HG03159 (cell line): Measurements from ENCODE around the gene ATP5PB.

Source experiments
- ATAC-seq: cut with Tn5 transposase; IDR thresholded peaks from one replicate; pipeline ENCODE4 v1.9.1; 2021; ENCODE audit warnings: mild to moderate bottlenecking, moderate library complexity; ENCODE audit not compliant: unreplicated experiment

The ATP5PB gene

GRCh38 chr1:111448918-111449702 lies at the start of gene ATP5PB, which contains the start of gene WDR77:
Gene ATP5PB, plus strand, starts transcription at chr1:111449464. Its CDS starts 78 bp downstream, at chr1:111449542.
Gene WDR77, minus strand, starts transcription at chr1:111449256. Its CDS starts 87 bp downstream, at chr1:111449169.
- ATAC-seq: peak; percentile 94

- no peak for ATAC-seq
Measured at GRCh38 chr1:111399792-111400610, 49.3 kb upstream of the ATP5PB start.

GRCh38 chr1:111402083-111402482 lies 47.2 kb upstream of the ATP5PB start:
- no peak for ATAC-seq

GRCh38 chr1:111404588-111404987 lies 44.7 kb upstream of the ATP5PB start:
- no peak for ATAC-seq

- peak; percentile 85 for ATAC-seq
Measured at GRCh38 chr1:111406321-111406768, 42.9 kb upstream of the ATP5PB start.

GRCh38 chr1:111407301-111407700 lies 42.0 kb upstream of the ATP5PB start:
- ATAC-seq: no peak

- ATAC-seq: no peak
Measured at GRCh38 chr1:111412839-111413238, 36.4 kb upstream of the ATP5PB start.

- ATAC-seq: no peak
Measured at GRCh38 chr1:111414756-111415155, 34.5 kb upstream of the ATP5PB start.

GRCh38 chr1:111415461-111415860 lies 33.8 kb upstream of the ATP5PB start:
- ATAC-seq: no peak

- ATAC-seq: no peak
Measured at GRCh38 chr1:111417755-111418154, 31.5 kb upstream of the ATP5PB start.

- no peak for ATAC-seq
Measured at GRCh38 chr1:111419037-111419436, 30.2 kb upstream of the ATP5PB start.

- ATAC-seq: no peak
Measured at GRCh38 chr1:111420377-111420776, 28.9 kb upstream of the ATP5PB start.

GRCh38 chr1:111422546-111423391 lies 26.5 kb upstream of the ATP5PB start:
- no peak for ATAC-seq

GRCh38 chr1:111424281-111424680 lies 25.0 kb upstream of the ATP5PB start:
- ATAC-seq: no peak

GRCh38 chr1:111436726-111437125 lies 12.5 kb upstream of the ATP5PB start:
- ATAC-seq: no peak

- no peak for ATAC-seq
Measured at GRCh38 chr1:111439461-111440351, 9.6 kb upstream of the ATP5PB start.

GRCh38 chr1:111441573-111442192 lies 7.6 kb upstream of the ATP5PB start:
- no peak for ATAC-seq

- no peak for ATAC-seq
Measured at GRCh38 chr1:111442457-111442856, 6.8 kb upstream of the ATP5PB start.

- ATAC-seq: no peak
Measured at GRCh38 chr1:111444031-111444430, 5.2 kb upstream of the ATP5PB start.
